Neuronal stem cell (in vitro differentiated cells): Measurements from ENCODE around the gene CHST8.
A peak's percentile ranks its signal among the peaks of the same experiment; 100 is the strongest.

ENCODE experiments used
- DNase-seq: peaks from one replicate; pipeline ENCODE4 v3.0.0-alpha.2; 2013; ENCODE audit warnings: low spot score
- H2AFZ ChIP-seq: one replicate; pipeline ENCODE4 v1.6.1; 2013; ENCODE audit warnings: mild to moderate bottlenecking, low read length, inconsistent platforms
- H2AK5ac ChIP-seq: 2 replicates; pipeline ENCODE4 v1.6.1; 2013; ENCODE audit warnings: low read depth, mild to moderate bottlenecking, inconsistent platforms, low read length, moderate library complexity, mixed read lengths
- H2BK120ac ChIP-seq: 2 replicates; pipeline ENCODE4 v1.6.1; 2013; ENCODE audit warnings: low read depth, mild to moderate bottlenecking, inconsistent platforms, low read length, moderate library complexity, mixed read lengths
- H2BK12ac ChIP-seq: one replicate; pipeline ENCODE4 v1.6.1; 2013; ENCODE audit warnings: low read length, inconsistent platforms
- H2BK15ac ChIP-seq: 2 replicates; pipeline ENCODE4 v1.6.1; 2013; ENCODE audit warnings: mild to moderate bottlenecking, low read length, inconsistent platforms, mixed read lengths
- H2BK5ac ChIP-seq: one replicate; pipeline ENCODE4 v1.6.1; 2013; ENCODE audit warnings: inconsistent platforms, mild to moderate bottlenecking, low read length, moderate library complexity
- H3K14ac ChIP-seq: one replicate; pipeline ENCODE4 v1.6.1; 2013; ENCODE audit warnings: low read length, inconsistent platforms
- H3K18ac ChIP-seq: 2 replicates; pipeline ENCODE4 v1.6.1; 2013; ENCODE audit warnings: low read length, inconsistent platforms
- H3K23ac ChIP-seq: 2 replicates; pipeline ENCODE4 v1.6.1; 2013; ENCODE audit warnings: low read depth, mild to moderate bottlenecking, mixed read lengths, low read length, inconsistent platforms; ENCODE audit not compliant: poor library complexity
- H3K27ac ChIP-seq: replicated peaks from 3 replicates; pipeline ENCODE4 v1.5.1; 2013; ENCODE audit warnings: low read length, inconsistent platforms
- H3K27me3 ChIP-seq, 3 experiments: 2 replicates each; pipeline ENCODE4 v1.6.1; 2013; ENCODE audit warnings: low read length in 3 of 3, mild to moderate bottlenecking in 2 of 3, inconsistent platforms in 1 of 3, low read depth in 1 of 3, mixed read lengths in 1 of 3, moderate library complexity in 1 of 3; ENCODE audit not compliant: control insufficient read depth in 3 of 3, insufficient read depth in 3 of 3
- H3K36me3 ChIP-seq, 2 donors: replicated peaks in 1 of 2; 2 replicates each; pipeline ENCODE4 v1.6.1; 2013; ENCODE audit warnings: low read length in 2 of 2; ENCODE audit not compliant: control insufficient read depth in 2 of 2, insufficient read depth in 2 of 2
- H3K4ac ChIP-seq: 2 replicates; pipeline ENCODE4 v1.6.1; 2013; ENCODE audit warnings: inconsistent platforms, mild to moderate bottlenecking, low read length, moderate library complexity
- H3K4me1 ChIP-seq, 2 donors: 1 replicate in 1 of 2; 2 replicates in 1 of 2; pipeline ENCODE4 v1.6.1; 2013; ENCODE audit warnings: low read length in 2 of 2, low read depth in 1 of 2; ENCODE audit not compliant: control insufficient read depth in 2 of 2, insufficient read depth in 1 of 2
- H3K4me2 ChIP-seq: one replicate; pipeline ENCODE4 v1.6.1; 2013; ENCODE audit warnings: mild to moderate bottlenecking, low read length, inconsistent platforms; ENCODE audit not compliant: insufficient read depth, poor library complexity, severe bottlenecking
- H3K4me3 ChIP-seq, 2 donors: 2 replicates each; pipeline ENCODE4 v1.5.1; 2013; ENCODE audit warnings: low read length in 2 of 2, mild to moderate bottlenecking in 2 of 2, inconsistent platforms in 1 of 2, moderate library complexity in 1 of 2
- H3K79me1 ChIP-seq: one replicate; pipeline ENCODE4 v1.6.1; 2013; ENCODE audit warnings: low read depth, mild to moderate bottlenecking, inconsistent platforms, low read length, moderate library complexity
- H3K9ac ChIP-seq: one replicate; pipeline ENCODE4 v1.6.1; 2013; ENCODE audit warnings: mild to moderate bottlenecking, low read depth, low read length, inconsistent platforms; ENCODE audit not compliant: poor library complexity
- H3K9me3 ChIP-seq, 2 donors: replicated peaks in 1 of 2; 2 replicates each; pipeline versions ENCODE3 to v1.6.1; 2013; ENCODE audit warnings: low read length in 2 of 2, mild to moderate bottlenecking in 2 of 2, inconsistent platforms in 1 of 2, low read depth in 1 of 2, mixed read lengths in 1 of 2, moderate library complexity in 1 of 2; ENCODE audit not compliant: control insufficient read depth in 2 of 2, insufficient read depth in 1 of 2
- H4K8ac ChIP-seq: one replicate; pipeline ENCODE4 v1.6.1; 2013; ENCODE audit warnings: low read depth, mild to moderate bottlenecking, inconsistent platforms, low read length, moderate library complexity
- H4K91ac ChIP-seq: one replicate; pipeline ENCODE4 v1.6.1; 2013; ENCODE audit warnings: low read length, low read depth, mild to moderate bottlenecking, inconsistent platforms; ENCODE audit not compliant: poor library complexity
- WGBS, 2 donors: extraction: QIAGEN DNeasy Blood & Tissue Kit; methylation state at CpG; one replicate each; pipeline ENCODE4 v1.1.7; 2013; ENCODE audit warnings: missing lambda C conversion rate in 2 of 2, mixed read lengths in 1 of 2; ENCODE audit not compliant: insufficient read length in 2 of 2, insufficient replicate concordance in 1 of 2; ENCODE audit errors: extremely low coverage in 2 of 2; 5-methylcytosine and 5-hydroxymethylcytosine counted together

Gene CHST8

GRCh38 chr19:33659835-33660234 lies 38.1 kb downstream of the CHST8 start:
- Histone ChIP-seq H3K4ac (no peak overlapping the region), H3K14ac (no peak overlapping the region), H3K18ac (no peak overlapping the region), H3K23ac (no peak overlapping the region), H3K4me2 (no peak overlapping the region), H2BK120ac (no peak overlapping the region), H3K4me1 (no peaks in the 10 kb centered on the region), H2BK5ac (no peak overlapping the region), H2BK15ac (no peak overlapping the region), H3K9me3 (no peaks in the 10 kb centered on the region), H3K36me3 (no peaks in the 10 kb centered on the region), H4K8ac (no peak overlapping the region), H3K27ac (no peak overlapping the region), H3K9ac (no peak overlapping the region), H2AFZ (no peak overlapping the region), H3K4me3 (no peak overlapping the region), H2BK12ac (no peak overlapping the region), H2AK5ac (no peak overlapping the region), H4K91ac (no peak overlapping the region), H3K79me1 (no peaks in the 10 kb centered on the region), H3K27me3 (no peaks in the 10 kb centered on the region)
- DNase-seq: no peak
- no CpG with 5 or more reads among the region's 5 CpGs for WGBS, 2 donors

DNA sequence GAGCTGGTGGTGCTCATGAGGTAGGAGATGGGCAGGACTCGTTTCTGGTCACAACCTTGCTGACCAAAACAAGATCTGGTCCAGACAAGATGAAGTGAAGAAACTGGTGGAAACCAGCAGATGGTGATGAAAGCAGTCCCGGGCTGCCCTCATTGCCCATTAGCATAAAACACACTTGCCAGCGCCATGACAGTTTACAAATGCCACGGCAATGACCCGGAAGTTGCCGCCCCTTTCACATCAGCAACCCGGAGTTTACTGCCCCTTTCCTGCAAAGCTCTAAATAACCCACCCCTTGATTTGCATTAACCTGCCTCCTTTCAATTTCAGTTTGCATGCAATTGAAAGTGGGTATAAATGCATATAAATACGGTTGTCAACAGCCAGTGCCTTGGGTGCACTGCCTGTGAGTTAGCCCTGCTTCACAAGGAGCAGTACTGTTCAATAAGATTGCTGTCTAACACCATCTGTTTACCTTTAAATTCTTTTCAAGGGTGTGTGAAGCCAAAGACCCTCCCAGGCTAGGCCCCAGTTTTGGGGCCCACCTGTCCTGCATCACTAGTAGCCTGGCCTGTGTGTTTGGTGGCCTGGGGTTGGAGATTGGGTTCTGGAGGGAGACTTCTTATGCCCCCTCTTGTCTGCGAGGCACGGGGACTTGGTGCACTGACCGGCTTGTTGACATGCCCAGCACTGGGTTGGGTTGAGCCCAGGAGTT lies 38.8 kb downstream of the CHST8 start:
- Histone ChIP-seq H2BK5ac (no peak overlapping the region), H3K14ac (no peak overlapping the region), H3K36me3 (no peaks in the 10 kb centered on the region), H3K23ac (no peak overlapping the region), H3K4me3 (no peak overlapping the region), H3K9ac (no peak overlapping the region), H3K27ac (no peak overlapping the region), H4K91ac (no peak overlapping the region), H3K27me3 (no peaks in the 10 kb centered on the region), H2AFZ (peak overlapping the region; percentile 14), H2AK5ac (no peak overlapping the region), H3K9me3 (no peaks in the 10 kb centered on the region), H3K4me1 (no peaks in the 10 kb centered on the region), H2BK15ac (no peak overlapping the region), H3K79me1 (no peaks in the 10 kb centered on the region), H3K4ac (no peak overlapping the region), H4K8ac (no peak overlapping the region), H2BK120ac (no peak overlapping the region), H3K4me2 (no peak overlapping the region), H3K18ac (no peak overlapping the region), H2BK12ac (no peak overlapping the region)
- no CpG with 5 or more reads among the region's 11 CpGs for WGBS, 2 donors
- DNase-seq: no peak

DNA sequence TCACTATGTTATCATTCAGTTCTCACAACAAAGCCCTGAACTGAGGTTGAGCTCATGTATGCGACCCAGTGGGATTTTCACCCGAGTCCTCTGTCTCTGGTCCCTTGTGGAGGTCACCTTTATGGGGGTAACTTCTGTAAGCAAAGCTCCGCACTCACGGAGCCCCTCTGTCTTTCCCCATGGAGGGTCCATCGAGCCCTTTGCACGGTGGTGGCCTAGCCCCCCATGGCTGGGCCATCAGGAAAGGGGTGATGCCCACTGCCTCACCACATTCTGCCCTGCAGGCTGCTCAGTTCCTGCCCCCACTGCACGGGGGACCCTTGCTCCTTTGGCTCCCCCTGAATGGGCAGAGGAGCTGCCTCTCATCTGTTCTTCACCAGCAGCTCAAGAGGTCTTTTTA lies 39.6 kb downstream of the CHST8 start:
- H2BK15ac ChIP-seq: no peak overlapping the region
- no peak overlapping the region for H3K23ac ChIP-seq
- H2AK5ac ChIP-seq: no peak overlapping the region
- H3K4me2 ChIP-seq: no peak overlapping the region
- no CpG with 5 or more reads among the region's 7 CpGs for WGBS, 2 donors
- H3K4me3 ChIP-seq: no peak overlapping the region
- no peak overlapping the region for H3K27ac ChIP-seq
- H2BK12ac ChIP-seq: no peak overlapping the region
- H3K9ac ChIP-seq: no peak overlapping the region
- no peak overlapping the region for H3K14ac ChIP-seq
- peak overlapping the region; percentile 71 for H3K18ac ChIP-seq
- no peak overlapping the region for H3K4ac ChIP-seq
- no peaks in the 10 kb centered on the region for H3K36me3 ChIP-seq
- no peak overlapping the region for H4K91ac ChIP-seq
- H3K9me3 ChIP-seq: no peaks in the 10 kb centered on the region
- H3K79me1 ChIP-seq: no peaks in the 10 kb centered on the region
- no peaks in the 10 kb centered on the region for H3K4me1 ChIP-seq
- no peak overlapping the region for H2BK120ac ChIP-seq
- DNase-seq: no peak
- peaks cover 0 to 2% (median 0%) of the 10 kb centered on the region in 3 experiments for H3K27me3 ChIP-seq
- H2BK5ac ChIP-seq: no peak overlapping the region
- no peak overlapping the region for H2AFZ ChIP-seq
- no peak overlapping the region for H4K8ac ChIP-seq

GRCh38 chr19:33662391-33663092 lies 40.8 kb downstream of the CHST8 start:
- WGBS, 2 donors: no CpG with 5 or more reads among the region's 11 CpGs
- Histone ChIP-seq H3K14ac (no peak overlapping the region), H3K18ac (peak overlapping the region; percentile 87), H2AK5ac (no peak overlapping the region), H3K4ac (no peak overlapping the region), H2BK120ac (no peak overlapping the region), H4K8ac (no peak overlapping the region), H4K91ac (no peak overlapping the region), H3K36me3 (no peaks in the 10 kb centered on the region), H2AFZ (no peak overlapping the region), H3K23ac (peak overlapping the region; percentile 80), H2BK15ac (no peak overlapping the region), H3K4me2 (no peak overlapping the region), H3K79me1 (no peaks in the 10 kb centered on the region), H2BK12ac (no peak overlapping the region), H2BK5ac (no peak overlapping the region), H3K4me1 (no peaks in the 10 kb centered on the region), H3K9me3 (no peaks in the 10 kb centered on the region), H3K4me3 (no peak overlapping the region), H3K27me3 (peaks cover 0 to 2% (median 0%) of the 10 kb centered on the region in 3 experiments), H3K27ac (no peak overlapping the region), H3K9ac (peak overlapping the region; percentile 12)
- DNase-seq: no peak
